Activated CD8-positive, alpha-beta memory T cell treated with anti-CD3 and anti-CD28 coated beads, Interleukin-2, amount 50 U/mL, for 4 hours (primary cell): ENCODE results near the gene MRPL38.
"Not testable (repeated sequence)": the region's sequence is repeated elsewhere in the genome, so short reads cannot be mapped to it uniquely, and the experiment has no call there.

Experiments used
- DNase-seq: peaks from one replicate; pipeline ENCODE4 v3.0.0-alpha.2; 2020

MRPL38 gene

DNA sequence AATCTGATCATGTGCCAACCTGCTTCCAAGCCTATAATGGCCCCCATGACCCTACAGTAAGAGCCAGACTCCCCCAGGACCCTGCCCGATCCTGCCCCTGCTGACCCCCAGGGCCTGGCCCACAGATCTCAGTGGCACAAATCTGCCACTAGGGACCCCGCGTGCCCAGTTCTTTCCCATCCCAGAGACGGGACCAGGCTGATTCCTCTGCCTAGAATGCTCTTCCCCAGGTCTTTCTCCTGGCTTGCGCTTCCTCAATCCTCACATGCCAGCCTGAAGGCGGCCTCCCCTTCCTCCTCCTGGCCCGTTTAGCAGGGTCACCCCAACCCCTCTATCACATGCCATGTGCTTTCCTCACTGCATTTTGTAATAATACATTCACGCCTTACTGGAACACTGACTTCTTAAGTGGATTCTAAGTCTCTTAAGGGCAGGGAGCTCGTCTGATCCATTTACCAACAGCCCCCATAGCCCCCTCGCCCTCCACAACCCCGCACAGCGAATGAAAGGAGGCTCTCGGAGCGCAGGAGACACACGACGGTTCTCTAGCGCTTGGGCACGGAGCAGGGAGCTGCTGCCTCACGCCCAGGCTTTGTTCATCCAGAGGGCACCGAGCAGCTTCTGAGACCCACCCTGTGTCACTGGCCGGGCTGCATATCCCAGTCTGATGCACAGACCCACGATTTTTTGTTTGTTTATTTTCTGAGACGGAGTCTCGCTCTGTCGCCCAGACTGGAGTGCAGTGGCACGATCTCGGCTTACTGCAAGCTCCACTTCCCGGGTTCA lies 9.1 kb downstream of the MRPL38 start:
- DNase-seq = no peak

- no peak for DNase-seq
Measured at GRCh38 chr17:75894049-75894733, 10.5 kb downstream of the MRPL38 start.

DNA sequence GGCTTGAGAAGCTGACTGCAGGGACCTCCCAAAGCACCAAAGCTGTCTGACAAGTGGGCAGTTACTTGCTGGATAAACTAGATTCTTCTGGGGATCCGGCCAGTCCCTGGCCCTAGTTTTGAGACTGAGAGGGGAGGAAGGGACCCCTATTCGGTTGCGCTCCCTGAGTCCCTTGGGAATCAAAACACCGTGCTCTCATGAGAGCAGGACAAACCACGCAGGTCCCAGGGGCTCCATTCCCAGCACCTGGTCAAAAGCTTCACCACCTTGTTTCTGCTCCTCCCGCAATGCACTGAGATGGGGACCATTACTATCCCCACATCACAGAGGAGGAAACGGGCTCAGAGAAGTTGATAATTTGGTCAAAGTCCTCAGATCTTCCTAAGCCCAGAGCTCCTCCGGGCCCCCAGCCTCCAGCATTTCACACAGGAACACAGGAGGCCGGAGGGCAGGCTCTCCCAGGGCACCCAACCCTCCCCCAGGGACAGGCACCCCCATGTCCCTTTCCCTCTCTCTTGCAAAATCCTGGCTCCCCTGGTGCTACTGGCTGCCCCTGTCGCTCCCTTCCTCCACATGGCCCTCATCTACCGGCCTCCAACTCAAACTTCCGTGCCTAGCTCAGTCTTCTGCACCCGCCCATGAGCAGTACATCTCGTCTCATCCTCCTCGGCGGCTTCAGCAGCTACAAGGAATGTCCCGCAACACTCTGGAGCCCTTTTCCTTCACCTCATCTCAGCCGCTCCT lies 11.2 kb downstream of the MRPL38 start:
- no peak for DNase-seq

DNA sequence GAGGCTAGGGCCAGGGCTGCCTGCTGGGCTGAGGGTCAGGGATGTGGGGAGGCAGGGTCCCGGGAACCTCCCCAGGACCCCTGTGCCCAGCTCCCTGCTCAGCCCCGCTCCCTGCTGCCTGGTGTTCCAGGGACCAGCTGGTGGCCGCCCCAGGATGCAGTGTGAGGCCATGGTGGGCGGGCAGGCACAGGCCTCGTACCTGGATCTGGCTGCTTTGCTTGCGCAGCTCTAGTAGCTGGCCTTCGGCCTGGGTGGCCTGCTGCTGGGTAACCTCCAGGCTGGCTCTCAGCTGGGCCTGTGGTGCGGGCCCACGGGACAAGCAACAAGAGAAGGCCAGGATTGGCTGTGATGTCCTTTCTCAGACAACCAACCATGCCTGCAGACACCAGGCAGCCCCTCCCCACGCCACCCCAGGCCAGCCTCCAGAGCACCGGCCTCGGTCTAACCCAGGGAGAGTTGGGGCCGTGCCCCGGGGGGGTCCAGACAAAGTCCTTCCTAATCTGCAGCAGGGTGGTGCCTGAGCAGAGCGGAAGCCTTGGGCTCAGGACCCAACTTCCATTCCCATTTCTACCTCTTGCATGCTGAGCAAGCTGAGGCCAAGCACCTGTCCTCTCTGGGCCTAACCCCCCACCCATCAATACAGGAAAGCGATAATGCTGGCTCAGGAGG lies 12.0 kb downstream of the MRPL38 start:
- no peak for DNase-seq

DNA sequence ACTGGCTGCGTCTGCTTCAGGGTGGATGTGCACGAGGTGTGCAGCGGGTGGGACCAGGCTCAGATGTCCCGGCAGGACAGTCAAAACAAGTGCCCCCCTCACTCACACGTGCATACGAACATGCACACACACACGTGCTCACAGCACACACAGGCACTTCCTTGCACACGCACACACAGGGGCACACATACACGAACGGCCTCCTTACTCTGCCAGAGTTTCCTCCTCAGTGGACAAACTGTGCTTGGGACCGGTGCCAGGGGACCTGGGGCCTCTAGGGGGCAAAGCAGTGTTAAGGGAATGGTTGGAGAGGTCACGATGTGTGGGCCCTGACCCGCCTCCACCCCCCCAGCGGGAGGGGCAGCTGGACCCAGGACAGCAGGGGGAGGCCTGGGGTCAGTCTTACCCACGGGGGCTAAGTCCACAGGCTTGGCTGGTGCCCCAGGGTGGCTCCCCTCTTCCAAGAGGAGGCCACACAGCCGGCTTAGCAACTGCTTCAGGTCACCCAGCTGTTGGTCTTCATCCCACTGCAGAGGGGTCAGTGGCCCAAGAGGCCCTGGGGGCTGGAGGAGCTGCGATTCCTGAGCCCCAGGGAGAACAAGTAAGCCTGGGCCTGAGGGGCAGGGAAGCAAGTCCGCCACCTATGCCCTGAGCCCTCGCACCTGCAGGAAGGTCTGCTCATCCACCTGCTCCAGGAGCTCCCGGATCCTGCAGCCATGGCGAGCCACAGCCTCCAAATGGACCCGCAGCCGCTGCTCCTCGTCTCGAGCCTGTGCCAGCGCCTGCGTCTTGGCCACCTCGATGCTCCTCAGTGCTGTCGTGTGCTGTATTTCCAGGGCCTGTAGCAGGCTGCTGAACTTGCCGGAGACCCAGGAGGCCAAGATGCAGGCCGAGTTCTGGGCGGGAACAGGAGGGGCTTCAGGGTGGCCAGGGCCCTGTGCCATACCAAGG lies 12.8 kb downstream of the MRPL38 start:
- DNase-seq = no peak

- DNase-seq = no peak
Measured at GRCh38 chr17:75891022-75891604, 13.6 kb downstream of the MRPL38 start.

GRCh38 chr17:75889454-75889853 lies 15.2 kb downstream of the MRPL38 start:
- no peak for DNase-seq

DNA sequence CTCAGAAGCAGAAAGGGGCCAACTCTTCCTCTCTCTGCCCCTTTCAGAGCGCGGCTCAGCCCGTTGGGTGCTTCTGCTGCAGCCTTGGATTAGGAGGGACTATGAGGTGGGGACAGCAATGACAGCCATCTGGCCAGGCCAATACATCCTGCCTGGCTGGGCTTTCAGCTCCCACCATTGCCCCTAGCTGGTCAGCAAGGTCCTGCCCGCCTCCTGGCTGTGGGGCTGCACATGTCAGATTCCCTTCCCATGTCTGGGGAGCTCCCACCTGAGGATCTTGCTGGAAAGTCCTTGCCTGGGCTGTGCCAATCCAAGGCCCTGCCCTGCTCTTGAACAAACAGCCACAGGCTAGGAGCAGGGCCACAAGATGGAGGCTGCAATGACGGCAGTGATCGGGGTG lies 16.2 kb downstream of the MRPL38 start:
- no peak for DNase-seq

- DNase-seq = not testable (repeated sequence)
Measured at GRCh38 chr17:75885860-75886259, 18.8 kb downstream of the MRPL38 start.

- no peak for DNase-seq
Measured at GRCh38 chr17:75885431-75885830, 19.3 kb downstream of the MRPL38 start.

DNA sequence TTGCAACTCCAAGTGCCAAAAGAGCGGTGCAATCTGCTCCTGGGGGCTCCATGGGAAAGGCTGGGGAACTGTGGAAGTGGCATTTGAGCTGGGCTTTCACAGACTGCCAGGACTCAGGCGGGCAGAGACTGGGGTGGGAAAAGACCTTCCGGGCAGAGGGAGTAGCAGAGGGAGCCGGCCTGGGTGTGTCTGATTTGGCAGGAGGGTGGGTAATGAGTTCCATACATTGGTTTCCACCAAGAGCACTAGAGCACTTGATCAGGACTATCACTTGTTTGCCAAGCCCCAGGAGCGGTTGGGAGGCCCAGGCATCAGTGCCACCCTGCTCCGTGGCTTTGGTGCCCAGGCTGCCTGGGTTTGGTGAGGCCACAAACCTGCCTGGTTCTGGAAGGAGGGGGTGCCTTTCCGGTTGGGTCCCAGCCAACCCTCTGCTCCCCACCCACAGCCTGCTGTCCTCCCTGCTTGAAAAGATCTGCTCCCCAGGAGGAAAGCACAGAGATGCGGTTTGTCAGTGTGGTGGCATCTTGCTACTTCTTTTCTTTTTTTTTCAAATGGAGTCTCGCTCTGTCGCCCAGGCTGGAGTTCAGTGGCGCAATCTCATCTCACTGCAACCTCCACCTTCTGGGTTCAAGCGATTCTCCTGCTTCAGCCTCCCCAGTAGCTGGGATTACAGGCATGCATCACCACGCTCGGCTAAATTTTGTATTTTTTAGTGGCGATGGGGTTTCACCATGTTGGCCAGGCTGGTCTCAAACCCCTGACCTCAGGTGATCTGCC lies 22.8 kb downstream of the MRPL38 start:
- no peak for DNase-seq

GRCh38 chr17:75880266-75880665 lies 24.4 kb downstream of the MRPL38 start:
- no peak for DNase-seq

DNA sequence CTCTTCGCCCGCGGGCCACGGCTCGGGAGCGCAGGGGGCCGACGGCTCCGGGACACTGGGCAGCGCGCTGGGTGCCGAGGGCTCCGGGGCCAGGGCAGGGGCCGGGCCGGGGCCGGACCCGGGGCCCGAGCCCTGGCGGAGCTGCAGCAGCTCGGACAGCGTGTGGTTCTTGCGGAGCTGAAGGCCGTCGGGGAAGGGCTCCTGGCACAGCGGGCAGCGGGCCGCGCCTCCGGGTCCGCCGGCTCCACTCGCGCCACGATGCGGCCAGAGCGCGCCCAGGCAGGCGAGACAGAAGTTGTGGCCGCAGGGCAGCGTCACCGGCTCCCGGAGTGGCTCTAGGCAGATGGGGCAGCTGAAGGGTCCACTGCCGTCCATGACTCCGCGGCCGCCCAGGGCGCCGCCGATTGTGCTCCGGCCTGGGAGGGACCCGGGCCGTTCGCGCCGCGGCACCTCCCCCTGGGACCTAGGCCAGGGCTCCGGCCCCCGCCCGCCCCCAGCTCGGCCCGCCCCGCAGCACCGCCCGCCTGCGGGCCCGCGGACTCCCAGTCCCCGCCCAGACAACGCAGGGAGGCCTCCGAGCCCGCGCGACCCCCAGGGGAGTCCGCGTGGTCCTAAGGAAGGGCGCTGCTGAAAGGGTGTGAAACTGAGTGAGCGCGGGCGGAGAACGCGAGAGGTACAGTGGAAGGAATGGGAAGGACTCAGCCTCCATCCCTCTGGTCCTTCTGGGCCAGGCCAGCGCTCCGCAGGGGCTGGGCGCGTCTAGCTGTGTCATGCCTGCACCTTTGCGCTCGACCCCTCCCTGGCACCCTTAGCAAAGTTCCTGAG lies 26.3 kb downstream of the MRPL38 start, which contains the start of gene TRIM47:
TRIM47 (minus strand) TSS at position 408 of the 825 bp plus-strand sequence; CDS start at position 375, 33 bp downstream.
- DNase-seq = no peak

DNA sequence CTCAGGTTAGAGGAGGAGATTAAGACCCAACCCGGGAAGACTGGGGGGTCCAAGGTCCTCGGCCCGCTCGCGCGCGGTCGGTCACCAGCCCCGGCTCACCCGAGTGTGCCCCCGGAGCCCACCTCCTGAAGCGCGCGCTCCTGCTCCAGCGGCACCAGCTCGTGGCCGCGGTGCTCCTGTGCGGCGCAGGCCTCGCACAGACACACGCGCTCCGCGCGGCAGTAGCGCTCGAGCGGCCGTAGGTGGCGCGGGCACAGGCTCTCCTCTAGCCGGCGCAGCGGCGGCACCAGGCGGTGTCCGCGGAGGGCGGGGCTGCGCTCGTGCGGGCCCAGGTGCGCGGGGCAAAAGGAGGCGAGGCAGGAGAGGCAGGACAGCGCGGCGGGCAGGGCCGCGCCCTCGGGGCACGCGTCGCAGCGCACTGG lies 26.9 kb downstream of the MRPL38 start:
- peak; percentile 69 for DNase-seq

- DNase-seq = no peak
Measured at GRCh38 chr17:75876938-75877751, 27.5 kb downstream of the MRPL38 start.

DNA sequence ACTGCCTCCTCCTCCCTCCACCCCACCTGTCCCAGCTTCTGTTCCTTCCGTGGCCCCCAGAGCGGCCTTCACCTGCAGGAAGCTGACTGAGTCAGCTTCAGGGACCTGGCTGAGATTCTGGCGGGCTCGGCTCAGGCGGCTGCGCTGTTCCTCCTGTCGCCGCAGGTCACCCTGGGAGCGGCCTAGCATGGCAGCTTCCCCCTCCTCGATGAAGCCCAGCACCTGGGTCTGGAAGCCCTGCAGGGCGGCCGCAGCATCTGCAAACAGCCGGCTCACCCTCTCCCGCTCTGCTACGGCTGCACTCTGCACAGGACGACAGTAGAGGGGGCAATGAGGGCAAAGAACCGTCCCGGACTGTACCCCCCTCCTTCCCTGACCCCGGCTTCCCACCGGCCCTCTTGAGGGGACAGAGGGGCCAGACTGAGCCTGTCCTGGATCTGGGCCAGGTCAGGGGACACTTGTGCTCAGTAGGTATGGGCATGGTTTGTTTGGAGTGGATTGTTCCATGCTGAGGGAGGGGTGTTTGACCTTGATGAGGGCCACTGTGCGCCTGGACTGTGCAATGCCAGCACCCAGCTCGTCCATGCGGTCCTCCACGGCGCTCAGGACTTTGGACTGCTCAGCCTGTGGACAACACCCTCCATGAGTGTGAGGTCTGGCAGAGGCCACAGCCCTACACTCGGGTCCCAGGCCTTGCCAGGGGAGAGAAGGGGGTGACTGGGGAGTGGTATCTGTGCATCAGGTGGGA lies 28.3 kb downstream of the MRPL38 start:
- peak; percentile 76 for DNase-seq

DNA sequence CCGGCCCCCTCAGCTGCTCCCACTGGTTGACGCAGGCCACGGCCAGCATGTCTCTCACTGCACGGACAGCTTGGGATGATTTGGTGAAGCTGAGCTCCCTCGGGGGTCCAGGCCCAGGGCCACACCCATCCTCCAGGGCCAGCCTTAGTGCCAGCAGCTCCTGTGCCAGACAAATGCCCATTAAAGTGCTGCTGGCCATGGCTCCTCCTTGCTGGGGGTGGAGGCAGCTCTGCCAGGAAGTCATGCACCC lies 28.8 kb downstream of the MRPL38 start:
- DNase-seq = no peak
